ENCODE data around the gene EPHB1.

GRCh38 chr3:134857356-134857755, 62.3 kb downstream of the EPHB1 start:
- TF ChIP-seq, protein P1, sequence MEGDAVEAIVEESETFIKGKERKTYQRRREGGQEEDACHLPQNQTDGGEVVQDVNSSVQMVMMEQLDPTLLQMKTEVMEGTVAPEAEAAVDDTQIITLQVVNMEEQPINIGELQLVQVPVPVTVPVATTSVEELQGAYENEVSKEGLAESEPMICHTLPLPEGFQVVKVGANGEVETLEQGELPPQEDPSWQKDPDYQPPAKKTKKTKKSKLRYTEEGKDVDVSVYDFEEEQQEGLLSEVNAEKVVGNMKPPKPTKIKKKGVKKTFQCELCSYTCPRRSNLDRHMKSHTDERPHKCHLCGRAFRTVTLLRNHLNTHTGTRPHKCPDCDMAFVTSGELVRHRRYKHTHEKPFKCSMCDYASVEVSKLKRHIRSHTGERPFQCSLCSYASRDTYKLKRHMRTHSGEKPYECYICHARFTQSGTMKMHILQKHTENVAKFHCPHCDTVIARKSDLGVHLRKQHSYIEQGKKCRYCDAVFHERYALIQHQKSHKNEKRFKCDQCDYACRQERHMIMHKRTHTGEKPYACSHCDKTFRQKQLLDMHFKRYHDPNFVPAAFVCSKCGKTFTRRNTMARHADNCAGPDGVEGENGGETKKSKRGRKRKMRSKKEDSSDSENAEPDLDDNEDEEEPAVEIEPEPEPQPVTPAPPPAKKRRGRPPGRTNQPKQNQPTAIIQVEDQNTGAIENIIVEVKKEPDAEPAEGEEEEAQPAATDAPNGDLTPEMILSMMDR (conservative IDR thresholded peaks at IDR 0.05 in 1 of 2, IDR thresholded peaks at IDR 0.05 in 1 of 2; ENCODE audit: extremely low read depth in 1 of 2, insufficient read depth in 1 of 2, low read depth in 1 of 2, low read length in 2 of 2): no peak
- no peak for TF ChIP-seq EZH2 (IDR thresholded peaks at IDR 0.05; ENCODE audit: borderline replicate concordance, low read length)

Data from mammary epithelial cell (primary cell).